ENCODE data around the gene NCR2. TPM values are rescaled to one million over a fixed set of nuclear protein-coding genes. Genes with fewer than 3 reads are reported as not detected.

NCR2 gene
- total RNA-seq, 4 donors from 2014 or later = not detected

- TF ChIP-seq, protein P1, sequence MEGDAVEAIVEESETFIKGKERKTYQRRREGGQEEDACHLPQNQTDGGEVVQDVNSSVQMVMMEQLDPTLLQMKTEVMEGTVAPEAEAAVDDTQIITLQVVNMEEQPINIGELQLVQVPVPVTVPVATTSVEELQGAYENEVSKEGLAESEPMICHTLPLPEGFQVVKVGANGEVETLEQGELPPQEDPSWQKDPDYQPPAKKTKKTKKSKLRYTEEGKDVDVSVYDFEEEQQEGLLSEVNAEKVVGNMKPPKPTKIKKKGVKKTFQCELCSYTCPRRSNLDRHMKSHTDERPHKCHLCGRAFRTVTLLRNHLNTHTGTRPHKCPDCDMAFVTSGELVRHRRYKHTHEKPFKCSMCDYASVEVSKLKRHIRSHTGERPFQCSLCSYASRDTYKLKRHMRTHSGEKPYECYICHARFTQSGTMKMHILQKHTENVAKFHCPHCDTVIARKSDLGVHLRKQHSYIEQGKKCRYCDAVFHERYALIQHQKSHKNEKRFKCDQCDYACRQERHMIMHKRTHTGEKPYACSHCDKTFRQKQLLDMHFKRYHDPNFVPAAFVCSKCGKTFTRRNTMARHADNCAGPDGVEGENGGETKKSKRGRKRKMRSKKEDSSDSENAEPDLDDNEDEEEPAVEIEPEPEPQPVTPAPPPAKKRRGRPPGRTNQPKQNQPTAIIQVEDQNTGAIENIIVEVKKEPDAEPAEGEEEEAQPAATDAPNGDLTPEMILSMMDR (IDR thresholded peaks at IDR 0.05 in 4 of 5, conservative IDR thresholded peaks at IDR 0.05 in 1 of 5) = no peak
- TF ChIP-seq POLR2A (IDR thresholded peaks at IDR 0.05) = no peak
- Histone ChIP-seq H3K27me3 (peaks cover 68 to 86% (median 78%) of the 10 kb centered on the region in 3 donors), H3K4me1 (peaks cover 23 to 43% of the 10 kb centered on the region in 2 donors), H3K36me3 (no peaks in the 10 kb centered on the region), H3K4me3 (peak overlapping the region in 2 of 4 donors; percentile 37 to 46), H3K9me3 (no peaks in the 10 kb centered on the region), H3K27ac (no peak overlapping the region)
- DNase-seq (no peak), ATAC-seq (no peak)
- intact Hi-C loops (cut with DNase I; ENCODE audit: low total_unique reads) (no loop called here), in situ Hi-C loops (cut with MboI; ENCODE audit: low sequenced_read_pairs in 4 of 4) (no loop called here)
Observed at GRCh38 chr6:41374618-41375590, 39.5 kb downstream of the NCR2 start.

- in situ Hi-C loops (cut with MboI; ENCODE audit: low sequenced_read_pairs in 4 of 4) = no loop called here
- intact Hi-C loops (cut with DNase I; ENCODE audit: low total_unique reads) = no loop called here
Observed at GRCh38 chr6:41375598-41376151, 40.3 kb downstream of the NCR2 start.

DNA sequence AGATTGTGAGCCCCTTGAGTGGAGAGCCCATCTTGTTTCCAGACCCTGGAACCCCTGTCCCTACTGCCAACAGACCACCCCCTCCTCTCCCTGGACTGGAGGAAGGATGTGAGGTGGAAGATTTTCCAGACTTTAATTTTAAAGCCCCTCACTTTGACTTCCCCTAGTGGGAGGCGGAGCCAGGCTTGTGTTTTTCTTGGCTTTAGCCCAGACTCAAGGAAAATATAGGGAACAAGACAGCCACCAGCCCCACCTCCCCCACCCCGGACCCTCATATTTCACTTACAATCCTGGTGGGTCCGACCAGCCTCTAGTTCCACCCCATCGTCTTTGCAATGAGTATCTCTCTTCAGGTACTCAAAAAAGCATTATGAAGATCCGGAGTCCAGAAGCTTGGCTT is 40.8 kb downstream of the NCR2 start:
- no peaks in the 10 kb centered on the region for H3K36me3 ChIP-seq
- ATAC-seq (no peak), DNase-seq (no peak)
- H3K4me1 ChIP-seq = peaks cover 23 to 43% of the 10 kb centered on the region in 2 donors
- no peak overlapping the region for H3K27ac ChIP-seq
- intact Hi-C loops (cut with DNase I; ENCODE audit: low total_unique reads) = no loop called here
- H3K4me3 ChIP-seq = no peak overlapping the region
- H3K27me3 ChIP-seq = peaks cover 62 to 75% (median 66%) of the 10 kb centered on the region in 3 donors
- no peaks in the 10 kb centered on the region for H3K9me3 ChIP-seq
- no peak for TF ChIP-seq POLR2A (IDR thresholded peaks at IDR 0.05)
- TF ChIP-seq, protein P1 (IDR thresholded peaks at IDR 0.05 in 4 of 5, conservative IDR thresholded peaks at IDR 0.05 in 1 of 5) = no peak
- in situ Hi-C loops (cut with MboI; ENCODE audit: low sequenced_read_pairs in 4 of 4) = no loop called here

More at GRCh38 chr6:41375598-41376151, 40.3 kb downstream of the NCR2 start:
- H3K27me3 ChIP-seq = peaks cover 64 to 80% (median 71%) of the 10 kb centered on the region in 3 donors
- TF ChIP-seq, protein P1 (IDR thresholded peaks at IDR 0.05 in 4 of 5, conservative IDR thresholded peaks at IDR 0.05 in 1 of 5) = no peak
- TF ChIP-seq POLR2A (IDR thresholded peaks at IDR 0.05) = no peak
- no peaks in the 10 kb centered on the region for H3K9me3 ChIP-seq
- ATAC-seq = no peak
- peaks cover 23 to 43% of the 10 kb centered on the region in 2 donors for H3K4me1 ChIP-seq
- H3K27ac ChIP-seq = no peak overlapping the region
- H3K36me3 ChIP-seq = no peaks in the 10 kb centered on the region
- H3K4me3 ChIP-seq = peak overlapping the region in 2 of 4 donors; percentile 37 to 46
- DNase-seq = no peak

- no peak for ATAC-seq
- TF ChIP-seq, protein P1 (IDR thresholded peaks at IDR 0.05 in 4 of 5, conservative IDR thresholded peaks at IDR 0.05 in 1 of 5) = no peak
- TF ChIP-seq POLR2A (IDR thresholded peaks at IDR 0.05) = no peak
- Histone ChIP-seq H3K4me3 (no peak overlapping the region), H3K4me1 (peaks cover 17 to 34% of the 10 kb centered on the region in 2 donors), H3K27ac (no peak overlapping the region), H3K27me3 (peaks cover 54 to 67% (median 57%) of the 10 kb centered on the region in 3 donors), H3K9me3 (no peaks in the 10 kb centered on the region), H3K36me3 (no peaks in the 10 kb centered on the region)
- DNase-seq = no peak
- intact Hi-C loops (cut with DNase I; ENCODE audit: low total_unique reads) = no loop called here
- in situ Hi-C loops (cut with MboI; ENCODE audit: low sequenced_read_pairs in 4 of 4) = no loop called here
Observed at GRCh38 chr6:41377071-41377470, 41.7 kb downstream of the NCR2 start.
